ENCODE measurements around the gene MLLT3.

DNA sequence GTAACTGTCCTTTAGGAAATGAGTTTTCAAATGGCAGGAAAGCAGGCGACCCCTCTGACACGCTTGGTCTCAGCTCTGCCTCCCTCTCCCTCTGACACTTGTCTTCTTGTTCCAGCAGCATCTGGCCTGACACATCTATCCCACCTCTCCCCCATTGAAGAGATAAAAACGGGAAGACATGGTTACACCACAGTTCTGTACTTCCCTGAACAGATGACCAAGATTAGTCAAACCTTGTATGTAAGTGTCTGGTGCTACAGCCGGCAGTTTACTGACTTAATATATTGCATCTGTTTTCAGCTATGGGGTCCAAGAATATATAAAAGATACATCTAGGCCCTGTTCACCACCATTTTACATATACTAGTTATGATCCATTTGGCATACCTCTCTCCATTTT is 29.6 kb upstream of the MLLT3 start:
- TF ChIP-seq, protein P1, sequence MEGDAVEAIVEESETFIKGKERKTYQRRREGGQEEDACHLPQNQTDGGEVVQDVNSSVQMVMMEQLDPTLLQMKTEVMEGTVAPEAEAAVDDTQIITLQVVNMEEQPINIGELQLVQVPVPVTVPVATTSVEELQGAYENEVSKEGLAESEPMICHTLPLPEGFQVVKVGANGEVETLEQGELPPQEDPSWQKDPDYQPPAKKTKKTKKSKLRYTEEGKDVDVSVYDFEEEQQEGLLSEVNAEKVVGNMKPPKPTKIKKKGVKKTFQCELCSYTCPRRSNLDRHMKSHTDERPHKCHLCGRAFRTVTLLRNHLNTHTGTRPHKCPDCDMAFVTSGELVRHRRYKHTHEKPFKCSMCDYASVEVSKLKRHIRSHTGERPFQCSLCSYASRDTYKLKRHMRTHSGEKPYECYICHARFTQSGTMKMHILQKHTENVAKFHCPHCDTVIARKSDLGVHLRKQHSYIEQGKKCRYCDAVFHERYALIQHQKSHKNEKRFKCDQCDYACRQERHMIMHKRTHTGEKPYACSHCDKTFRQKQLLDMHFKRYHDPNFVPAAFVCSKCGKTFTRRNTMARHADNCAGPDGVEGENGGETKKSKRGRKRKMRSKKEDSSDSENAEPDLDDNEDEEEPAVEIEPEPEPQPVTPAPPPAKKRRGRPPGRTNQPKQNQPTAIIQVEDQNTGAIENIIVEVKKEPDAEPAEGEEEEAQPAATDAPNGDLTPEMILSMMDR (IDR thresholded peaks at IDR 0.05) = no peak
- TF ChIP-seq, protein P2, sequence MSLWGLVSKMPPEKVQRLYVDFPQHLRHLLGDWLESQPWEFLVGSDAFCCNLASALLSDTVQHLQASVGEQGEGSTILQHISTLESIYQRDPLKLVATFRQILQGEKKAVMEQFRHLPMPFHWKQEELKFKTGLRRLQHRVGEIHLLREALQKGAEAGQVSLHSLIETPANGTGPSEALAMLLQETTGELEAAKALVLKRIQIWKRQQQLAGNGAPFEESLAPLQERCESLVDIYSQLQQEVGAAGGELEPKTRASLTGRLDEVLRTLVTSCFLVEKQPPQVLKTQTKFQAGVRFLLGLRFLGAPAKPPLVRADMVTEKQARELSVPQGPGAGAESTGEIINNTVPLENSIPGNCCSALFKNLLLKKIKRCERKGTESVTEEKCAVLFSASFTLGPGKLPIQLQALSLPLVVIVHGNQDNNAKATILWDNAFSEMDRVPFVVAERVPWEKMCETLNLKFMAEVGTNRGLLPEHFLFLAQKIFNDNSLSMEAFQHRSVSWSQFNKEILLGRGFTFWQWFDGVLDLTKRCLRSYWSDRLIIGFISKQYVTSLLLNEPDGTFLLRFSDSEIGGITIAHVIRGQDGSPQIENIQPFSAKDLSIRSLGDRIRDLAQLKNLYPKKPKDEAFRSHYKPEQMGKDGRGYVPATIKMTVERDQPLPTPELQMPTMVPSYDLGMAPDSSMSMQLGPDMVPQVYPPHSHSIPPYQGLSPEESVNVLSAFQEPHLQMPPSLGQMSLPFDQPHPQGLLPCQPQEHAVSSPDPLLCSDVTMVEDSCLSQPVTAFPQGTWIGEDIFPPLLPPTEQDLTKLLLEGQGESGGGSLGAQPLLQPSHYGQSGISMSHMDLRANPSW (CRISPR knock-in tag; conservative IDR thresholded peaks at IDR 0.05; ENCODE audit: low read depth) = no peak
- TF ChIP-seq, protein P3, sequence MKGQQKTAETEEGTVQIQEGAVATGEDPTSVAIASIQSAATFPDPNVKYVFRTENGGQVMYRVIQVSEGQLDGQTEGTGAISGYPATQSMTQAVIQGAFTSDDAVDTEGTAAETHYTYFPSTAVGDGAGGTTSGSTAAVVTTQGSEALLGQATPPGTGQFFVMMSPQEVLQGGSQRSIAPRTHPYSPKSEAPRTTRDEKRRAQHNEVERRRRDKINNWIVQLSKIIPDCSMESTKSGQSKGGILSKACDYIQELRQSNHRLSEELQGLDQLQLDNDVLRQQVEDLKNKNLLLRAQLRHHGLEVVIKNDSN (CRISPR knock-in tag; IDR thresholded peaks at IDR 0.05) = no peak
- TF ChIP-seq, protein P4, sequence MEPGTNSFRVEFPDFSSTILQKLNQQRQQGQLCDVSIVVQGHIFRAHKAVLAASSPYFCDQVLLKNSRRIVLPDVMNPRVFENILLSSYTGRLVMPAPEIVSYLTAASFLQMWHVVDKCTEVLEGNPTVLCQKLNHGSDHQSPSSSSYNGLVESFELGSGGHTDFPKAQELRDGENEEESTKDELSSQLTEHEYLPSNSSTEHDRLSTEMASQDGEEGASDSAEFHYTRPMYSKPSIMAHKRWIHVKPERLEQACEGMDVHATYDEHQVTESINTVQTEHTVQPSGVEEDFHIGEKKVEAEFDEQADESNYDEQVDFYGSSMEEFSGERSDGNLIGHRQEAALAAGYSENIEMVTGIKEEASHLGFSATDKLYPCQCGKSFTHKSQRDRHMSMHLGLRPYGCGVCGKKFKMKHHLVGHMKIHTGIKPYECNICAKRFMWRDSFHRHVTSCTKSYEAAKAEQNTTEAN (CRISPR knock-in tag; IDR thresholded peaks at IDR 0.05) = no peak
